Cardiac septum (tissue), 1 donor: ENCODE measurements around the gene P2RX6. TPM values are rescaled to one million over a fixed set of nuclear protein-coding genes. Genes with fewer than 3 reads are reported as not detected.
"Not testable (repeated sequence)": the region's sequence is repeated elsewhere in the genome, so short reads cannot be mapped to it uniquely, and the experiment has no call there.

Experiments
- DNase-seq: peaks from one replicate; pipeline ENCODE4 v3.0.0-alpha.2; 2020; ENCODE audit warnings: low spot score
- intact Hi-C: fragments of 100-400 bp; cut with DNase I; formaldehyde crosslinking; loops from one replicate; pipeline ENCODE4 v1.14.0; 2022
- long read RNA-seq: library from polyadenylated mRNA; unstranded; transcript quantifications from one replicate; pipeline ENCODE4 v2.0.0, GENCODE V29; 2021
- total RNA-seq: library from RNA; stranded (reverse); fragmentation: NEBNext Ultra II Directional; extraction: Animal tissue kit (Norgen Biotek cat#: 25700); gene quantifications from one replicate; pipeline ENCODE4 v1.2.1, GENCODE V29; 2021
- donor health status: DM: no; HTN: no; CAD: no.

The P2RX6 gene
- total RNA-seq, result 5.4 TPM
- long read RNA-seq, partial matches to known transcripts, result 12 of 15 reads
- long read RNA-seq, other reads (novel, unspliced or antisense), result 2 of 15 reads

DNA sequence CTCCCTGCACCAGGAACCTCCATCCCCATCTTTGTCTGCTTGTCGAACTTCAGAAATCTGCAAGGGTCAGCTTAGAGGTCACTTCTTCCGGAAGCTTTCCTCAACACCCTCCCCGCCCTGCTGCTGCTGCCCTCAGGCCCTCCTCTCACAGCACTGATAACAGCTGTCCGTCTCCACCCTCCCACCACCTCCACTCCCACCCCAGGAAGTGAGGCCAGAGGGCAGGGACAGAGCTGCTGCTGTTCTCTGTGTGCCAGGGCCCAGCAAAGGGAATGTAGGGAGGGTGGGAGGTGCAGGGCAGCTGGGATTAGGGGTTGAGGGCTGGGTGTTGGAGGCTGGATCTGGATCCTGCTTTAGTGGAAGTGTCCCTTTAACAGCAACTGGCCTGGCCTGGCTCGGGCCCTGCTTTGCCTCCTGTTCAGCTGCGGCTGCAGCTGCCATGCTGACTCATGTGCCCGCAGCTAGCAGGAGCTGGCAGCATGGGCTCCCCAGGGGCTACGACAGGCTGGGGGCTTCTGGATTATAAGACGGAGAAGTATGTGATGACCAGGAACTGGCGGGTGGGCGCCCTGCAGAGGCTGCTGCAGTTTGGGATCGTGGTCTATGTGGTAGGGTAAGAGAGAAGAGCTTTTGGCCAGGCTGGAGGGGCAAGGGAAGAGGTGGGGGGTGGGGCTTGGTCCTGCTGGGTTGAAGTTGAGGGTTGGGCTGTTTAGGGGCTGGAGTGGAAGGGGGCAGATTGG is at the start of gene P2RX6:
Gene P2RX6, plus strand, starts transcription at position 440 of the 740 bp plus-strand sequence. Its CDS starts 10 bp downstream, at position 450.
- no peak for DNase-seq
- intact Hi-C loops, result loop anchor here (5.0 kb wide), 1 partner anchor 32 kb away; the partner anchor contains the start of gene LRRC74B

DNA sequence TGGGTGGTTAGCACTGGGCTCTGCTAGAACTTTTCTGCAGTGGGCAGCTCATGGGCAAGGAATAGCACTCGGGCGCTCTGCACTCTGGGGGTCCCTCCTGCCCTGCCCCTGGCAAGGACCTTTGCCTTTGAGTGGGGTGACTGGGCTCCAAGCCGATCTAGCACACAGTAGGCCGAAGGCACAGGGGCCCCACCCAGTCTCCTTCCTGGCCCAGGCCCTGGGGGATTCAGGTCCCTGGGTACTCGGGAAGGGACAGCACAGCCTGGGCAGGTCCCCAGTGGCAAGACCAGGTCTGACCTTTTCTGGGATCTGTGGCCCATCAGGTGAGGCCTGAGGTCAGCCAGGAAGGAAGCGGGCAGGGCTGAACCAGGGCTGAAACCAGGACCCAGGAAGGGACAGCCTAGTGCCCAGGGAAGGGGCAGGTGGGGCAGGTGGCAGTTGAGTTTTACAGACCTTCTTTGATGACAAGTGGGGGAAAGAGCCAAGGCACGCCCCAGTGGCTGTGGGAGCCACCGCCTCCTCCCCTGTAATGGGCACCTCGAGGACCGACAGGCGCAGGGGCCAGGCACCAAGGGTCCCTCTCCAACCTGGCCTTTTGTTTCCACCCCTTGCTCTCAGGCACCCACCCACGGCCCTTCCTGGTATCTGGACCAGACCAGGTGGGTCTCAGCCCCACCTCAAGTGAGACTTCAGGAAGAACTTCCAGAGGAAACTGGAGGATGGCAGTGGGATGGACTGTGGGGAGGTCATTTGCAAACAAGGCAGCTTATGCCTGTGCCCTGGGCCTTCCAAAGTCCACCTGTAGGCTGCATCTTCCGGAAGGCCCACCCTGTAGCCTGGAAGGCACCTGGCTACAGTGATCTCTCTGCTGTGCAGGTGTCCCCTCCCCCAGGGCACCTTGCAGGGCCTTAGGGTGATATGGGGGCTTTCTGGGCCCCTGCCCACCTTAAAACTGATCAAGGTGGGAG is 48.8 kb upstream of the P2RX6 start:
- intact Hi-C loops, result no loop called here
- no peak for DNase-seq

DNA sequence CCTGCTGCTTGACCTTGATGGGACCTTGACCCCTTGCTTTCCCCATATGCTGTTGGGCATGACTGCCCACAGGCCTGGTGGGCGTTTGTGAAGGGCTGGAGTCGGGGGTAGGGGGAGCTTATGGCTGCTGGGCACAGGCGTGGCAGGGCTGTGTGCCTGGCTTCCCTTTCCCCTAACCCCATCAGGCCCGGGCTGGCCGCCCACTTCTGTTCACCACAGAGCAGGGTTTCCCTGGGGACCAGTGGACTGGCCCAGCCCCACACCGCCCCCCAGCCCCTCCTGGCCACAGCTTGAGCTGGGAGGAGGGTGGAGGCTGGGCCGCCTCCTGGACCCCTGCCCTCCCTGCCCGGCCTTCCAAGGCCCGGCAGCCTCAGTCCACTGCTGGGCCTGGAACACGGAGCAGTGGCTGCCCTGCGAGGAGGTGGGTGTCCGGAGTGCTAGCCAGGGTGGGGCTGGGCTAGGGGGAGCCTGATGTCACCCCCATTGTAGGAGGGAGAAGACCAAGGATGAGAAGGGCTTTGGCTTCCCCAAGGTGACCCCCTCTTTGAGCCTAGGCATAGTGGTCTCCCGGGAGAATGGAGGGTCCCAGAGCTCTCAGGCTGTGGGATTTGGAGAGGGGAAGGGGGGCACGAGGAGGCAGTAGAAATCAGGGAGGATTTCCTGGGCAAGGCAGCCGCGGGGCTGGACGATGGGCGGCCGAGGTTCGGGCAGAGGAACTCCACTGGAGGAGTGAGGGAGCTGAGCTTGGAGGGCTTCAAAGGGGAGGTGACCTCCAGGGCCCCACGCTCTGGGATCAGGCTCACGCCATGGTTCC is 47.9 kb upstream of the P2RX6 start, which contains the start of gene AIFM3:
Gene AIFM3, plus strand, starts transcription at position 373 of the 814 bp plus-strand sequence. CDS start 690 bp downstream, outside the sequence.
- DNase-seq, result no peak
- intact Hi-C loops, result no loop called here

DNA sequence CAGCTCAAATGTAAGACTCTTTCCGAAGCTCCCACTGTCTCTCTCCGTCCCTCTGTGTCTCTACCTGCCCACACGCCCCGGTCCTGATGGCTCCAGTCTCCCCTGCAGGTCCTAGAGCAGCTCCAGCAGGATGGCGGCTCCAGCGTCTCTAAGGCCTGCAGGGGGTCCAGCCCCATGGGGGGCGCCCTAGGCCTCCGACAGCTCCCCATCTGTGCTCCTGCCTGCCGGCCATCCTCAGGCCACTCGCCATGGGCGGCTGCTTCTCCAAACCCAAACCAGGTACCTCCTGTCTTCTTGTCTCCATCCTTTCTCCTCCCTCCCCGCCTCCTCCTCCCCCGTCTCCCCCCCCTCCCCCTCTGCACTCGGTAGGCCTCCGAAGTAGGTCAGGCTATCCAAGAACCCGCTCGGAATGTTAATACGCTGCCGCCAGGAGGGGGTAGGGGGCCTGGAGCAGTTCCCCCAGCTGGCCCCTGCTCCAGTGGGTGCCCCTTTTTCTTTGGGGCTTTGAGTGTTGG is 47.2 kb upstream of the P2RX6 start:
- DNase-seq, result no peak
- intact Hi-C loops, result no loop called here

DNA sequence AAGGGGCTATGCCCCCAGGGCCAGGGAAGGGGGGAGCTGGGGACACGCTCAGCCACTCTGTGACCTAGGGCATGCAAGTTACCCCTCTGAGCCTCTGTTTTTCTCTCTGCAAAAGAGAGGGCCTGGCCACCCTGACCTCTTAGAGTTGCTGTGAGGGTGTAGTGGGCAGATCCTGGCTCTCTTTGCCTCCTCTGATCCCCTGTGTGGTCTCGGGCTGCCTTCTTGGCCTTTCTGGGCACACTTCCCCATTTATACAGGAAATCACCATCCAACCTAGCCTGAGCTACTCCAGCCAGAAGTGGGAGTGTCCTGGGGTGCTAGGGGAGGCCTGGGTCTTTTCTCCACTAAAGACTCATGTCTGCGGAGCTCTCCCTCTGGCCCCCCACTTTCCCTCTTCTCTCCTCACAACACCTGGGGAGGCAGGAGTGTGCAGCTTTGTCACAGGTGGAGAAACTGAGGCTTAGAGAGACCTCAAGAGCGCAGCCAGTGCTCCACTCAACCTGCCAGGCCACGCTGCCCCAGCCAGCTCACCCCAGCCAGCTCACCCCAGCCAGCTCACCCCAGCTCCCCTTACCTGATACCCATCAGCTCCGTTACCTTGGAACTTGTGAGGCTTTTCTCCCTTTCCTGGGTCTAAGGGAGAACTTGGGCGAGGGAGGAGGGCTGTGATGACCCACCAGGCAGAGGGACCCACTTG is 46.5 kb upstream of the P2RX6 start:
- intact Hi-C loops, result no loop called here
- no peak for DNase-seq

DNA sequence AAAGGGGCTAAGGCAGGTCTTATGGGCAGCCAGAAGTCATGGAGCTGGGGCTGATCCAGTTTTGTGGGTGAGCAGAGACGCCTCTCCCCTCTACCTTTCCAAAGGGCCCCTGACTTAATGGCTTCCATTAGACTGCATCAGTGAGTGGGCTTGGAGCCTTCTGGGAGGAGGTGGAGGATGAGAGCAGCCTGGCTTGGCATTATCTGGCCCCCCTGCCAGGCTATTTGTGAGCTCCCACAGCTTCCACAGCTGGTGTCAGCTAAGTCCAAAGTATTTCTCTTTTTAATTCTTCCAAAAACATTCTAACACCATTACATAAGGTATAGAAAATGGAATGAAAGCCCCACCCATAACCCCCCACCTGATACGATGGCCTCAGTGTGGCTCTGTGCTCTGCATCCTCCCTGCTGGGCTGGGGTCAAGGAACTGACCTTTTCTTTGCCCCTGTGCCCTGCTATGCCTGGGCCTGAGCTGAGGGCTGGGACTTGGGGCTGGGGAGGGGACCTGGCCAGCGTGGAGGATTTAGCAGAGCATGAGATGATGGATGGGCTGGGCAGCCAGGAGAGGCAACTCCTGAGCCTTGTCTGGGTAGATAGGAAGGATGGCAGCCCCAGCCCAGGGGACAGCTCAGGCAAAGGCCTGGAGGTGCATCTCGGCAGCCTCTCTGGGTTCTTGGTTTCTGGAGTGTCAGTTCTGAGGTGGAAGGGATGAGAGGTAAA is 43.9 kb upstream of the P2RX6 start:
- intact Hi-C loops, result no loop called here
- no peak for DNase-seq

DNA sequence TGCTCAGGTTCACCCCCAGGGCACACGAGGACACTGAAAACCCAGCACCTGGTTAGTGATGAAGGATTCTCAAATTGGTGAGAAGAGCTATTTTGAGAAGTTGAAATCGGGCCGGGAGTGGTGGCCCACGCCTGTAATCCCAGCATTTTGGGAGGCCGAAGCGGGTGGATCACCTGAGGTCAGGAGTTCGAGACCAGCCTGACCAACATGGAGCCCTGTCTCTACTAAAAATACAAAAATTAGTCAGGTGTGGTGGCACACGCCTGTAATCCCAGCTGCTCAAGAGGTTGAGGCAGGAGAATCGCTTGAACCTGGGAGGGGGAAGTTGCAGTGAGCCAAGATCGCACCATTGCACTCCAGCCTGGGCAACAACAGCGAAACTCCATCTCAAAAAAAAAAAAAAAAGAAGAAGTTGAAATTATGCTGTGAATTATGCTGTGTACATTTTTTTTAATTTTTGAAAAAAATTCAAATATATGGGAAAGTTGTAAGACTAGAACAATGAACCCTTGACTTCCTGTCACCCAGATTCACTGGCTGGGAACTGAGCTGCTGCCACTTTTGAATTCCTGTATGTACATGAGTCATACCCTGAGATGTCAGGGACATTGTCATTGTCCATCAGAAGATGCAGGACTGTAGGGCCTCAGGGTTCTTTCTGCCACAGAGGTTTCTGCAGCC is 42.8 kb upstream of the P2RX6 start:
- intact Hi-C loops, DNase-seq: not testable (repeated sequence)

DNA sequence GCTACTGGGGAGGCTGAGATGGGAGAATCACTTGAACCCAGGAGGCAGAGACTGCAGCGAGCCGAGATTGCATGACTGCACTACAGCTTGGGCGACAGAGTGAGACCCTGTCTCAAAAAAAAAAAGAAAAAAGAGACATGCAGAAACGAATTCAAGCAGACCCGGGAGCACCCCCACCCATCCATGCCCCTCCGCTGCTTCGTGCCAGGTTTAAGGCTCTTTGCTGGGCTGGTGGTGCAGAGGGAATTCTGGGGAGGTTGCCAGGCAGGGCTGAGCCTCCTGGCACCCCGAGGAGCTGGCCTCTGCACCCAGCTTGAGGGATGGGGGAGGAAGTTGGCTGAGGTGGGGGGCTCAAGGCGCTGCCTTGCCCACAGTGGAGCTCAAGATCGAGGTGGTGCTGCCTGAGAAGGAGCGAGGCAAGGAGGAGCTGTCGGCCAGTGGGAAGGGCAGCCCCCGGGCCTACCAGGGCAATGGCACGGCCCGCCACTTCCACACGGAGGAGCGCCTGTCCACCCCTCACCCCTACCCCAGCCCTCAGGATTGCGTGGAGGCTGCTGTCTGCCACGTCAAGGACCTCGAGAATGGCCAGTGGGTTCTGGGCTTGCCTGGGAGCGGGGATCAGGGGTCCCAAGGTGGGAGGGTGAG is 41.9 kb upstream of the P2RX6 start:
- no peak for DNase-seq
- intact Hi-C loops, result no loop called here

DNA sequence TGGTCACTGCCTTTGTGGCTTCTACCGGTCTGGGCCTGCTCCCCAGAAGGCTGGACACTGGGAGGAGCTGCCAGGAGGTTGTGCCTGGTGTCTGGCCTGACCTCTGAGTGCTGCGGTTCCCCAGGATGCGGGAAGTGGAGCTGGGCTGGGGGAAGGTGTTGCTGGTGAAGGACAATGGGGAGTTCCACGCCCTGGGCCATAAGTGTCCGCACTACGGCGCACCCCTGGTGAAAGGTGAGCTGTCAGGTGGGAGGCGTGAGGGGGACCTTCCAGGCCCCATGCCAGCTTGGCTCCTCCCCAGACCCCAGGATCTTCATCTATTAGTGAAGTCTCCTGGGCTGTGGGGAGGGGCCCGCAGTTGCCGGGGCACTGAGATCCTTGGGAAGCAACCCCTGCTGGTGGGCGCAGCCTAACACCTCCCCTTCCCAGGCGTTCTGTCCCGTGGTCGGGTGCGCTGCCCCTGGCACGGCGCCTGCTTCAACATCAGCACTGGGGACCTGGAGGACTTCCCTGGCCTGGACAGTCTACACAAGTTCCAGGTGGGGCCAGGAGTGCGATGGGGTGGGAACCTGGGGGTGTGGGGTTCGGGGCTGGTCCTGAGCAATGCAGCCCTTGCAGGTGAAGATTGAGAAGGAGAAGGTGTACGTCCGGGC is 41.2 kb upstream of the P2RX6 start:
- intact Hi-C loops, result no loop called here

DNA sequence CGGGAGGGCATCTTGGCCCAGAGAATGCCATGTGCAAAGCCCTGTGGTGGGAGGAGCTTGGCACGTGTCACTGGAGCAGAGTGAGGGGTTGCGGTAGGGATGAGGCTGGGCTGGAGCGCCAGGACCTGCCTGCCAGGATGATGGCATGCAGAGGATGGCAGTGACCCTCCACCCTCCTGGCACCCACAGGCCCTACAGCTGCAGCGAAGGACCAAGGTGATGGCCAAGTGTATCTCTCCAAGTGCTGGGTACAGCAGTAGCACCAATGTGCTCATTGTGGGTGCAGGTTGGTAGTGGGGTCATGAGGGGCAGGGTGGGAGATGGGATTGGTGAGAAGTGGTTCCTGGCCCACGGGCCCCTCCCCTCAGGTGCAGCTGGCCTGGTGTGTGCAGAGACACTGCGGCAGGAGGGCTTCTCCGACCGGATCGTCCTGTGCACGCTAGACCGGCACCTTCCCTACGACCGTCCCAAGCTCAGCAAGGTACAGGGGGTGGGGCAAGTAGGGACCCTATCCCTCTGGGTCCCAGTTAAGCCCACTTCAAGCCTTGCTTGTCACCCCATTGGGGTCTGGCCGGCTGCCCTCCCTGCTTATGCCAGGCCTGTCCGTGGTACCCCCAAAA is 40.5 kb upstream of the P2RX6 start:
- no peak for DNase-seq
- intact Hi-C loops, result no loop called here

More for the DNA sequence above, 41.2 kb upstream of the P2RX6 start:
- DNase-seq, result no peak

DNA sequence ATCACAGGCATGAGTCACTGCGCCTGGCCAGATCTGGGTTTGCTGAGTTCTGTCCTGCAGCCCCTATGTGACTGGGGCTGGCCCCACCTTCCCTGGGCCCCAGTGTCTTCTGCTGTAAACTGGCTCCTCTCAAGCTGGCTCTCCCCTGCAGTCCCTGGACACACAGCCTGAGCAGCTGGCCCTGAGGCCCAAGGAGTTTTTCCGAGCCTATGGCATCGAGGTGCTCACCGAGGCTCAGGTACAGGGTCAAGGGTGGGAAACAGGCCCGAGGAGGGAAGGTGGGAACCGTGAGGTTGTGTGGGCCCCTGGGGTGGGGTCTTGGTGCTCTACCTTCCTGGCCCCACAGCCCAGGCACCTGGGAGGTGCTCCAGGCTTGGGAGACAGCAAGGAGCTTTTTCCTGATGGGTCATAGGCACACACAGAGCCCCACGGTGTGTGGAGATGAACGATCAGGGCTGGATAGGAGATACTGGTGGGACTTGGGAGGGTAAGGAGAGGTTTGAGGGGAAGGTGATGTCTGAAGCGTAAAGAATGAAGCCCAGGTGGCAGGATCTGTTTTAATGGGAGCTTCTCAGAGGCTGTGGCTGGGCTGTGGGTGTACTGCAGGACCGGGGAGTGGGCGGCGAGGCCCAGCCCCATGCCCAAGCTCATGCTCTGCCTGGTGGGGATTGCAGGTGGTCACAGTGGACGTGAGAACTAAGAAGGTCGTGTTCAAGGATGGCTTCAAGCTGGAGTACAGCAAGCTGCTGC is 39.2 kb upstream of the P2RX6 start:
- intact Hi-C loops, result no loop called here
- DNase-seq, result no peak

DNA sequence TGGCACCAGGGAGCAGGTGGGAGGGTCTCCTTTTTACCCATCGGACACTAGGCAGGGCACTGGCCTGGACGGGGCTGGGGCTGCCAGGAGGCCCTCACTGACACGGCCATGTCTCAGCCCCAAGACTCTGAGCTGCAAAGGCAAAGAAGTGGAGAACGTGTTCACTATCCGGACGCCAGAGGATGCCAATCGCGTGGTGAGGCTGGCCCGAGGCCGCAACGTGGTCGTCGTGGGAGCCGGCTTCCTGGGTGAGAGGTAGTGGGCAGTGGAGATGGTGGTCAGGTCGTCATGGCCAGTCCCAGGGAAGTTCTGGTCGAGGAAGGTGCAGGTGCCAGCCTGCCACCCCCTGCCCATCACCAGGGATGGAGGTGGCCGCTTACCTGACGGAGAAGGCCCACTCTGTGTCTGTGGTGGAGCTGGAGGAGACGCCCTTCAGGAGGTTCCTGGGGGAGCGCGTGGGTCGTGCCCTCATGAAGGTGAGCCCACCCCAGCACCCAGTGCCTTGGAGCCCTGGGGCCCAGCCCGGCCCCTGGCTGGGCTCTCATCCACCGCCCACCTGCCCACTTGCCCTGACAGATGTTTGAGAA is 38.6 kb upstream of the P2RX6 start:
- no peak for DNase-seq

DNA sequence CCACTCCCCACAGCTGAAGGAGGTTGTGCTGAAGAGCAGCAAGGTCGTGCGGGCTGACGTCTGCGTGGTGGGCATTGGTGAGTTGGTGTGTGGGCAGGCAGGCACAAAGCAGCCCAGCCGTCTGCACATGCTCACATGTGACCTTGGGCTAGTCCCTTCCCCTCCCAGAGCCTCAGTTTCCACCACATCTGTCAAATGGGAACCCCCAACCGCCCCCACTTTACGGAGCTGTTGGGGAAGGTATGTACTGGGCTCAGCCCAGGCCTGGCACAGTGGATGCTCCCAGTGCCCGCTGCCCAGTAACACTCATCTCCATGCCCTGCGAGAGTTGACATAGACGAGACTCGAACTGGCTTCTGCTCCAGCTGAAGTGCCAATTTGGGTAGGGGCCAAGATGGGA is 37.9 kb upstream of the P2RX6 start:
- no peak for DNase-seq
- intact Hi-C loops, result no loop called here

More for the DNA sequence above, 38.6 kb upstream of the P2RX6 start:
- intact Hi-C loops, result no loop called here

DNA sequence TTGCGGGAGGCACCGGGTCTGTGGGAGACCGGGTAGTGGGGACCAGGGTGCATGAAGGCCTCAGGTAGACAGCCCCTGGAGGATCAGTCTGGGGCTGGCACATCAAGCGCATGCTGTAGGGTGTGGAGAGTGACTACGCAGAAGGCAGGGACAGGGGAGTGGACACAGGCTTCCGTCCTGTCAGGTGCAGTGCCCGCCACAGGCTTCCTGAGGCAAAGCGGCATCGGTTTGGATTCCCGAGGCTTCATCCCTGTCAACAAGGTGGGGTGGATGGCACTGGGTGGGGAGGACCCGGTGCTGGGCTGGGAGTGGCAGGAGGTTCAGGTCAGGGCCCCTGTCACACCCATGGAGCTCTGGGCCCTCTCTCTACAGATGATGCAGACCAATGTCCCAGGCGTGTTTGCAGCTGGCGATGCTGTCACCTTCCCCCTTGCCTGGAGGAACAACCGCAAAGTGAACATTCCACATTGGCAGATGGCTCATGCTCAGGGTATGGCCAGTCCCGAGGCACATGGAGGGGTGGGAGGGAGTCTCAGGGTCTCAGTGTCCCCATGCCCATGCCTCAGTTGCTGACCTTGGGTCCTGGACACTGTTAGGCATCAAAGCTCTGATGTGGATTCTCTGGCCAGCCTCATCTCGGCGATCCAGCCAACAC is 37.3 kb upstream of the P2RX6 start:
- intact Hi-C loops, result no loop called here
- no peak for DNase-seq
